Stimulated activated CD8-positive, alpha-beta memory T cell treated with anti-CD3 and anti-CD28 coated beads, Interleukin-4, amount 100 ng/mL, for 4 hours (primary cell): ENCODE data around the gene GAREM1.

Experiments used
- DNase-seq, 2 donors: peaks; one replicate each; pipeline ENCODE4 v3.0.0-alpha.2; 2020; ENCODE audit warnings: low read depth in 2 of 2, low spot score in 1 of 2

The GAREM1 gene

GRCh38 chr18:32328974-32329373 lies 141.7 kb downstream of the GAREM1 start:
- no peak for DNase-seq

- DNase-seq, result no peak
Measured at GRCh38 chr18:32328379-32328778, 142.3 kb downstream of the GAREM1 start.

- no peak for DNase-seq
Measured at GRCh38 chr18:32326450-32327308, 144.0 kb downstream of the GAREM1 start.

GRCh38 chr18:32324181-32324580 lies 146.5 kb downstream of the GAREM1 start:
- no peak for DNase-seq

- DNase-seq, result no peak
Measured at GRCh38 chr18:32321826-32322225, 148.9 kb downstream of the GAREM1 start.

- no peak for DNase-seq
Measured at GRCh38 chr18:32319084-32319483, 151.6 kb downstream of the GAREM1 start.

- DNase-seq, result no peak
Measured at GRCh38 chr18:32318581-32318980, 152.1 kb downstream of the GAREM1 start.

- no peak for DNase-seq
Measured at GRCh38 chr18:32317651-32318050, 153.0 kb downstream of the GAREM1 start.

GRCh38 chr18:32315881-32316280 lies 154.8 kb downstream of the GAREM1 start:
- DNase-seq, result no peak

GRCh38 chr18:32310774-32311173 lies 159.9 kb downstream of the GAREM1 start:
- no peak for DNase-seq

GRCh38 chr18:32310101-32310500 lies 160.6 kb downstream of the GAREM1 start:
- DNase-seq, result no peak

GRCh38 chr18:32308493-32309120 lies 162.1 kb downstream of the GAREM1 start:
- DNase-seq, result no peak

GRCh38 chr18:32303400-32303799 lies 167.3 kb downstream of the GAREM1 start:
- no peak for DNase-seq

GRCh38 chr18:32302806-32303205 lies 167.9 kb downstream of the GAREM1 start:
- no peak for DNase-seq

- DNase-seq, result no peak
Measured at GRCh38 chr18:32301976-32302743, 168.5 kb downstream of the GAREM1 start.

- DNase-seq, result no peak
Measured at GRCh38 chr18:32301361-32301760, 169.3 kb downstream of the GAREM1 start.

- DNase-seq, result no peak
Measured at GRCh38 chr18:32300914-32301313, 169.8 kb downstream of the GAREM1 start.

- no peak for DNase-seq
Measured at GRCh38 chr18:32299484-32299883, 171.2 kb downstream of the GAREM1 start.

GRCh38 chr18:32298171-32298667 lies 172.5 kb downstream of the GAREM1 start:
- DNase-seq, result no peak

GRCh38 chr18:32297579-32298170 lies 173.0 kb downstream of the GAREM1 start:
- DNase-seq, result no peak

GRCh38 chr18:32296851-32297250 lies 173.8 kb downstream of the GAREM1 start:
- no peak for DNase-seq
